SU-DHL-6 (cell line): Measurements from ENCODE around the gene SHISA4.

ENCODE experiments used
- H2AFZ ChIP-seq: fragments of 200-600 bp; sonication (generic); 2 replicates; pipeline ENCODE4 v1.6.1; 2014; ENCODE audit warnings: low read depth, mild to moderate bottlenecking, moderate library complexity, mixed read lengths, antibody characterized with exemption, low read length; ENCODE audit not compliant: severe bottlenecking
- H3F3A ChIP-seq: fragments of 200-600 bp; shearing (Covaris generic); 2 replicates; pipeline ENCODE4 v1.6.0; 2016; ENCODE audit warnings: antibody characterized with exemption, mild to moderate bottlenecking; ENCODE audit not compliant: insufficient read depth
- H3K27ac ChIP-seq: fragments of 200-600 bp; sonication (generic); 2 replicates; pipeline ENCODE4 v1.5.1; 2016; ENCODE audit warnings: low read depth, mild to moderate bottlenecking, low read length, moderate library complexity, mixed read lengths
- H3K27me3 ChIP-seq: fragments of 200-600 bp; sonication (generic), shearing (Covaris generic); 2 replicates; pipeline ENCODE4 v1.6.0; 2014; ENCODE audit warnings: mild to moderate bottlenecking, low read length
- H3K36me3 ChIP-seq: fragments of 200-600 bp; sonication (generic); 2 replicates; pipeline ENCODE4 v1.6.1; 2014; ENCODE audit warnings: mild to moderate bottlenecking, low read length, mixed read lengths
- H3K4me2 ChIP-seq: fragments of 300-600, 200-600 bp; shearing (Covaris generic), sonication (generic); 2 replicates; pipeline ENCODE4 v1.6.0; 2014; ENCODE audit warnings: low read length, low read depth, mild to moderate bottlenecking; ENCODE audit not compliant: poor library complexity, severe bottlenecking
- H3K4me3 ChIP-seq: fragments of 200-600 bp; sonication (generic); 2 replicates; pipeline ENCODE4 v1.5.1; 2014; ENCODE audit warnings: antibody characterized with exemption, low read length, mild to moderate bottlenecking, mixed read lengths; ENCODE audit not compliant: insufficient read depth, poor library complexity, severe bottlenecking
- H3K79me2 ChIP-seq: fragments of 200-600 bp; sonication (generic); 2 replicates; pipeline ENCODE4 v1.6.1; 2014; ENCODE audit warnings: mild to moderate bottlenecking, low read length, moderate library complexity; ENCODE audit not compliant: insufficient read depth
- H3K9ac ChIP-seq: fragments of 200-600 bp; sonication (generic); 2 replicates; pipeline ENCODE4 v1.7.0; 2014; ENCODE audit warnings: mild to moderate bottlenecking, low read length
- H3K9me2 ChIP-seq: fragments of 200-600 bp; sonication (generic); replicated peaks from 2 replicates; pipeline ENCODE4 v1.6.1; 2014; ENCODE audit warnings: low read length; ENCODE audit not compliant: insufficient read depth
- H3K9me3 ChIP-seq: fragments of 200-600 bp; sonication (generic); 2 replicates; pipeline ENCODE4 v1.6.1; 2014; ENCODE audit warnings: low read length, mixed read lengths; ENCODE audit not compliant: insufficient read depth
- H4K20me1 ChIP-seq: fragments of 200-600 bp; sonication (generic); 2 replicates; pipeline ENCODE4 v1.6.1; 2014; ENCODE audit warnings: low read depth, mild to moderate bottlenecking, antibody characterized with exemption, low read length, moderate library complexity, mixed read lengths
- EZH2phosphoT487 ChIP-seq: fragments of 200-600 bp; sonication (generic), shearing (Covaris generic); conservative IDR thresholded peaks from 2 replicates; pipeline ENCODE4 v1.6.1; 2018; ENCODE audit warnings: mild to moderate bottlenecking, antibody characterized with exemption, low read length, moderate library complexity, mixed read lengths
- TF ChIP-seq, protein P1 (sequence below): fragments of 200-600 bp; sonication (generic); IDR thresholded peaks from one replicate; pipeline ENCODE4 v1.5.1; 2017; ENCODE audit warnings: antibody characterized with exemption, mild to moderate bottlenecking, low read length, moderate library complexity; ENCODE audit not compliant: insufficient read depth, poor library complexity, severe bottlenecking

SHISA4 gene

DNA sequence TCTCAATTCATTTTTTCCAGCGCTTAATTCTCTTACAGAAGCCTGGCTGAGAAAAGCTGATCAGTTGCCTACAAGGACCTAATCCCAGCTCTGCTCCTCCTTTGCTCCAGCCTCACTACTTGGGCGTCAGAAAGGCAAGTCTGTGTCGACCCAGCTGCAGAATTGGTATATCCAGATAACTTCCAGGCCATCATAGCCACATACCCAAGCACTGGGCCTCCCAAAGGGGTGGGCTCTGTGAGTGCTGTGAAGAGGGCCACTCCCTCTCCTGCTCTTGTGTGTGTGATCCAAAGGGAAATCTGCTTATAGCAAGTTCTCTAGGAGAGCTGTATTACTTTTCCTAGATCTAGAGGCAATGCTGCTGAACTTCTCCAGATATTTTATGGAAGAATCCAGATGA, 39.6 kb downstream of the SHISA4 start:
- TF ChIP-seq, protein P1, sequence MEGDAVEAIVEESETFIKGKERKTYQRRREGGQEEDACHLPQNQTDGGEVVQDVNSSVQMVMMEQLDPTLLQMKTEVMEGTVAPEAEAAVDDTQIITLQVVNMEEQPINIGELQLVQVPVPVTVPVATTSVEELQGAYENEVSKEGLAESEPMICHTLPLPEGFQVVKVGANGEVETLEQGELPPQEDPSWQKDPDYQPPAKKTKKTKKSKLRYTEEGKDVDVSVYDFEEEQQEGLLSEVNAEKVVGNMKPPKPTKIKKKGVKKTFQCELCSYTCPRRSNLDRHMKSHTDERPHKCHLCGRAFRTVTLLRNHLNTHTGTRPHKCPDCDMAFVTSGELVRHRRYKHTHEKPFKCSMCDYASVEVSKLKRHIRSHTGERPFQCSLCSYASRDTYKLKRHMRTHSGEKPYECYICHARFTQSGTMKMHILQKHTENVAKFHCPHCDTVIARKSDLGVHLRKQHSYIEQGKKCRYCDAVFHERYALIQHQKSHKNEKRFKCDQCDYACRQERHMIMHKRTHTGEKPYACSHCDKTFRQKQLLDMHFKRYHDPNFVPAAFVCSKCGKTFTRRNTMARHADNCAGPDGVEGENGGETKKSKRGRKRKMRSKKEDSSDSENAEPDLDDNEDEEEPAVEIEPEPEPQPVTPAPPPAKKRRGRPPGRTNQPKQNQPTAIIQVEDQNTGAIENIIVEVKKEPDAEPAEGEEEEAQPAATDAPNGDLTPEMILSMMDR: no peak
- no peak for TF ChIP-seq EZH2phosphoT487
- no peaks in the 10 kb centered on the region for H4K20me1 ChIP-seq
- no peak overlapping the region for H3K9ac ChIP-seq
- no peaks in the 10 kb centered on the region for H3K9me2 ChIP-seq
- no peaks in the 10 kb centered on the region for H3K27me3 ChIP-seq
- H3K79me2 ChIP-seq: no peaks in the 10 kb centered on the region
- no peaks in the 10 kb centered on the region for H3K9me3 ChIP-seq
- no peak overlapping the region for H3K4me2 ChIP-seq
- H3K27ac ChIP-seq: no peak overlapping the region
- no peak overlapping the region for H2AFZ ChIP-seq
- no peaks in the 10 kb centered on the region for H3F3A ChIP-seq
- no peaks in the 10 kb centered on the region for H3K36me3 ChIP-seq
- no peak overlapping the region for H3K4me3 ChIP-seq

DNA sequence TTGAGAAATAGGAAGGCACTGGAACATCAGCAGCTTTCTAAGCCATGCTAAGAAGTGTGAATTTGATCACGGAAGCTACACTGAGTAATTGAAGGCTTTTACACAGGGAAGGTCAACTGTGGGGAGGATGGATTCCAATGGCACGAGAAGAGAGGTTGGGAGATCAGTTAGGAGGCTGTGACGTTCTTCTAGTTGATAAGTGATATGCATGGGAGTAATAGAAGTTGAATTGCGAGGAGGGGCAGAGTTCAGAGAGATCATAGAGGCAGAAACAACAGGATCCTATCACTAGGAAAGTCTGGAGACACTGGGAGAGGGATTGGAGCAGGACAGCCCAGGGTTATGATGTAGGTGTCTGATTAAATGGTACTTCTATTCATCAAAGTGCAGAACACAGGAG, 41.4 kb downstream of the SHISA4 start:
- Histone ChIP-seq H3K27me3 (no peaks in the 10 kb centered on the region), H3K36me3 (no peaks in the 10 kb centered on the region), H3K9me3 (no peaks in the 10 kb centered on the region), H2AFZ (no peak overlapping the region), H3K9me2 (no peaks in the 10 kb centered on the region), H3K4me3 (no peak overlapping the region), H4K20me1 (no peaks in the 10 kb centered on the region), H3K4me2 (no peak overlapping the region), H3K79me2 (no peaks in the 10 kb centered on the region), H3K27ac (no peak overlapping the region), H3K9ac (no peak overlapping the region), H3F3A (no peaks in the 10 kb centered on the region)
- no peak for TF ChIP-seq EZH2phosphoT487
- TF ChIP-seq, protein P1: no peak

DNA sequence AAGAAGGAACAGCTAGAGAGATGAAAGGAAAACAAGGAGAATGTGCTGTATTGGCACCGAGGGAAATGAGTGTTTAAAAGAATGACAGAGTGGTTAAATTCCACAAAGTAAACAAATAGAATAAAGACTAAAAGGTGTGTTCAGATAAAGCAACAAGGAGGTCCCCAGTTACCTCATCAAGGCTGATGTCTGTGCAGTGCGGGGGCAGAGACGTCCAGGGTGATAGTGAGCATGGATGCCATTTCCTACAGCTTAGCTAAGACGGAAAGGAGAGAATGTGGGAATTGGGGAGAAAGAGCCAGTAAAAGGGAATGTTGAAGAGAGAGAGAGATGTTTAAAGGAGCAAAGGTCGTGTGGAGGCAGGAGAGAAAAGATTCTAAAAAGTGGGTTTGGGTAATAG, 42.1 kb downstream of the SHISA4 start:
- Histone ChIP-seq H3K9me2 (no peaks in the 10 kb centered on the region), H3K9ac (no peak overlapping the region), H3K27me3 (no peaks in the 10 kb centered on the region), H3K79me2 (no peaks in the 10 kb centered on the region), H3F3A (no peaks in the 10 kb centered on the region), H3K4me2 (no peak overlapping the region), H3K9me3 (no peaks in the 10 kb centered on the region), H3K36me3 (no peaks in the 10 kb centered on the region), H3K4me3 (no peak overlapping the region), H2AFZ (no peak overlapping the region), H4K20me1 (no peaks in the 10 kb centered on the region), H3K27ac (no peak overlapping the region)
- no peak for TF ChIP-seq EZH2phosphoT487
- TF ChIP-seq, protein P1: no peak
